IMR-90 (cell line): ENCODE measurements around the gene RPS6KA4. TPM values are rescaled to one million over a fixed set of nuclear protein-coding genes. Genes with fewer than 3 reads are reported as not detected.

ENCODE experiments used
- ATAC-seq: fragments of 200-7000 bp; cut with Tn5 transposase; 2 replicates; pipeline ENCODE4 v1.9.1; 2020; ENCODE audit warnings: low read depth, mild to moderate bottlenecking, moderate library complexity
- BruUV-seq: library from RNA; stranded (reverse); fragments of 400-500 nt; replicated peaks from 2 replicates; lab custom pipeline; 2021; lab: Mats Ljungman, UMichigan
- CTCF ChIA-PET: fragments of 300-600 bp; formaldehyde crosslinking; extraction: SDS; loops from one replicate; lab custom pipeline; 2021; ENCODE audit warnings: antibody characterized with exemption; lab: Yijun Ruan, JAX
- POLR2A ChIA-PET: fragments of 300-600 bp; sonication (Branson Sonifier 250); formaldehyde crosslinking; loops from one replicate; lab custom pipeline; 2022; ENCODE audit warnings: antibody characterized with exemption; ENCODE audit not compliant: unreplicated experiment; lab: Charles Lee
- DNase-seq: peaks from one replicate; pipeline ENCODE4 v3.0.0; 2013
- H2AFZ ChIP-seq: replicated peaks from 2 replicates; pipeline ENCODE3; 2013; ENCODE audit warnings: low read length, mild to moderate bottlenecking; ENCODE audit not compliant: poor library complexity
- H2AK5ac ChIP-seq: 2 replicates; pipeline ENCODE4 v1.6.1; 2013; ENCODE audit warnings: low read depth, low read length, inconsistent platforms
- H2AK9ac ChIP-seq: replicated peaks from 2 replicates; pipeline ENCODE3; 2013; ENCODE audit warnings: mild to moderate bottlenecking, low read depth, low read length, moderate library complexity; ENCODE audit not compliant: poor library complexity
- H2BK120ac ChIP-seq: 2 replicates; pipeline ENCODE4 v1.6.1; 2013; ENCODE audit warnings: low read depth, low read length, inconsistent platforms
- H2BK15ac ChIP-seq: 3 replicates; pipeline ENCODE4 v1.6.1; 2013; ENCODE audit warnings: low read depth, low read length, inconsistent platforms
- H2BK20ac ChIP-seq: 2 replicates; pipeline ENCODE4 v1.6.1; 2013; ENCODE audit warnings: low read depth, mild to moderate bottlenecking, inconsistent platforms, low read length, moderate library complexity
- H2BK5ac ChIP-seq: 2 replicates; pipeline ENCODE4 v1.6.1; 2013; ENCODE audit warnings: mild to moderate bottlenecking, low read depth, low read length, inconsistent platforms; ENCODE audit not compliant: poor library complexity, severe bottlenecking
- H3K14ac ChIP-seq: replicated peaks from 2 replicates; pipeline ENCODE4 v1.6.1; 2013; ENCODE audit warnings: low read depth, low read length, inconsistent platforms
- H3K18ac ChIP-seq: 2 replicates; pipeline ENCODE4 v1.6.1; 2013; ENCODE audit warnings: low read depth, low read length, control low read depth
- H3K23ac ChIP-seq: 2 replicates; pipeline ENCODE4 v1.6.1; 2013; ENCODE audit warnings: low read depth, low read length, inconsistent platforms
- H3K27ac ChIP-seq: 2 replicates; pipeline ENCODE4 v1.5.1; 2013; ENCODE audit warnings: mild to moderate bottlenecking, control low read depth, low read length; ENCODE audit not compliant: insufficient read depth
- H3K27me3 ChIP-seq: 2 replicates; pipeline ENCODE4 v1.6.1; 2013; ENCODE audit warnings: low read length; ENCODE audit not compliant: control insufficient read depth, insufficient read depth
- H3K36me3 ChIP-seq: 2 replicates; pipeline ENCODE4 v1.6.1; 2013; ENCODE audit warnings: low read length, mixed read lengths; ENCODE audit not compliant: control insufficient read depth, insufficient read depth
- H3K4ac ChIP-seq: 2 replicates; pipeline ENCODE4 v1.6.1; 2013; ENCODE audit warnings: low read depth, low read length, inconsistent platforms
- H3K4me1 ChIP-seq: 2 replicates; pipeline ENCODE4 v1.6.1; 2013; ENCODE audit warnings: low read length, mixed read lengths; ENCODE audit not compliant: control insufficient read depth, insufficient read depth
- H3K4me2 ChIP-seq: 2 replicates; pipeline ENCODE4 v1.6.1; 2013; ENCODE audit warnings: low read depth, mild to moderate bottlenecking, control low read depth, low read length, moderate library complexity
- H3K4me3 ChIP-seq: 2 replicates; pipeline ENCODE4 v1.5.1; 2013; ENCODE audit warnings: low read depth, mild to moderate bottlenecking, control low read depth, low read length, moderate library complexity; ENCODE audit not compliant: insufficient read depth
- H3K56ac ChIP-seq: 2 replicates; pipeline ENCODE4 v1.6.1; 2013; ENCODE audit warnings: low read length, inconsistent platforms; ENCODE audit not compliant: insufficient read depth; ENCODE audit errors: extremely low read depth
- H3K79me1 ChIP-seq, 2 experiments: 2 replicates each; pipeline ENCODE4 v1.6.1; 2013; ENCODE audit warnings: low read length in 2 of 2, inconsistent platforms in 1 of 2, low read depth in 1 of 2
- H3K9ac ChIP-seq: 2 replicates; pipeline ENCODE4 v1.6.1; 2013; ENCODE audit warnings: low read depth, low read length, control low read depth
- H3K9me1 ChIP-seq: 2 replicates; pipeline ENCODE4 v1.6.1; 2013; ENCODE audit warnings: low read length, inconsistent platforms; ENCODE audit not compliant: insufficient read depth
- H3K9me3 ChIP-seq: 2 replicates; pipeline ENCODE4 v1.6.1; 2013; ENCODE audit warnings: low read length; ENCODE audit not compliant: control insufficient read depth, insufficient read depth
- H4K20me1 ChIP-seq: 2 replicates; pipeline ENCODE4 v1.6.1; 2013; ENCODE audit warnings: low read length, inconsistent platforms; ENCODE audit not compliant: insufficient read depth
- H4K5ac ChIP-seq: 2 replicates; pipeline ENCODE4 v1.6.1; 2013; ENCODE audit warnings: mild to moderate bottlenecking, low read depth, low read length, control low read depth
- H4K8ac ChIP-seq, 2 experiments: 2 replicates each; pipeline ENCODE4 v1.6.1; 2013; ENCODE audit warnings: low read depth in 2 of 2, low read length in 2 of 2, control low read depth in 1 of 2, inconsistent platforms in 1 of 2
- H4K91ac ChIP-seq: 2 replicates; pipeline ENCODE4 v1.6.1; 2013; ENCODE audit warnings: low read depth, low read length, inconsistent platforms; ENCODE audit not compliant: insufficient read depth
- BHLHE40 ChIP-seq: fragments of 150-350 bp; IDR thresholded peaks from 2 replicates; pipeline ENCODE4 v1.6.1; 2016; ENCODE audit warnings: mild to moderate bottlenecking, low read depth, low read length
- FOS ChIP-seq: fragments of 150-350 bp; IDR thresholded peaks from 2 replicates; pipeline ENCODE4 v1.6.1; 2016; ENCODE audit warnings: low read depth, low read length
- RAD21 ChIP-seq: IDR thresholded peaks from 2 replicates; pipeline ENCODE4 v1.6.1; 2012; ENCODE audit warnings: low read length, improper control_type of control experiment
- RFX5 ChIP-seq: IDR thresholded peaks from 2 replicates; pipeline ENCODE4 v1.8.0; 2012; ENCODE audit warnings: low read depth, mild to moderate bottlenecking, low read length, moderate library complexity
- WGBS, 2 experiments: methylation state at CpG; one replicate each; pipeline versions ENCODE4 v1.1.5 to v1.1.7; 2013; ENCODE audit warnings: missing lambda C conversion rate in 2 of 2; ENCODE audit not compliant: insufficient read length in 1 of 2; ENCODE audit errors: extremely low coverage in 2 of 2; 5-methylcytosine and 5-hydroxymethylcytosine counted together
- dilution Hi-C: fragments of 300-500 bp; cut with HindIII; formaldehyde crosslinking; loops from one replicate; pipeline ENCODE4 v1.14.3; 2018; ENCODE audit warnings: low sequenced_read_pairs; ENCODE audit not compliant: unreplicated experiment
- in situ Hi-C: fragments of 300-500 bp; cut with MboI; formaldehyde crosslinking; loops from 3 replicates; pipeline ENCODE4 v1.14.3; 2019; ENCODE audit warnings: low sequenced_read_pairs, inconsistent platforms, mixed read lengths
- intact Hi-C: fragments of 100-400 bp; cut with micrococcal nuclease; formaldehyde crosslinking; loops from 2 replicates; pipeline ENCODE4 v1.10.0; 2022
- polyA plus RNA-seq, 3 experiments: library from polyadenylated mRNA; depleted of rRNA; stranded (reverse); fragments of >200 nt; gene quantifications; 2 replicates each; pipeline ENCODE4 v1.2.3, GENCODE V29; 2012; ENCODE audit warnings: low replicate concordance in 1 of 3
- total RNA-seq: library from RNA; depleted of rRNA; stranded (reverse); fragments of >200 nt; gene quantifications from 2 replicates; pipeline ENCODE4 v1.2.3, GENCODE V29; 2012

Gene RPS6KA4
- total and polyA plus RNA-seq, 2 of the 4 experiments (the other 2 are of a cell fraction), result 38.8 to 52.9 TPM

DNA sequence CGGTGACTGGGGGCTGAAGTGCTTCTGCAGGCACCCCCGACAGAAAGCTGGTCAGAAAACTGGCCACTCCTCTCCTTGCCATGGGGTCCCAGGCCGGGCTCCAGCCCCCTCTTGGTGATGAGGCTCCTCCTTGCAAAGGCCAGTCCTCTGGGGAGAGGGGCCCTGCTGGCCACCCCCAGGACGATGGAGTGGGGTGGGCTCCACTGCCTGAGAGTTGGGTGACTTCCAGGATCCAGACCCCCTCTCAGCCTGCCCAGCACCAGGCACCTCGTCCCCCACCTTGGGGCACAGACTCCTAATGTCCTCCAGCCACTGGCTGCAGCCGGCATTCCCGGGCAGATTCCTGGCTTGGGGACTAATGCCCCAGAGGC lies 441 bp upstream of the RPS6KA4 start:
- BruUV-seq, result no TSS peak

More for the DNA sequence above, 441 bp upstream of the RPS6KA4 start:
- Histone ChIP-seq H2BK20ac (peak overlapping the region; percentile 49), H3K14ac (peak overlapping the region; percentile 97), H2AFZ (peak overlapping the region; percentile 96), H3K18ac (peak overlapping the region; percentile 42), H4K91ac (peak overlapping the region; percentile 98), H3K4ac (peak overlapping the region; percentile 99), H4K5ac (peak overlapping the region; percentile 70), H2BK15ac (peak overlapping the region; percentile 98; the same call in 2 of the 3 replicates), H3K4me3 (peak overlapping the region; percentile 98), H3K4me1 (peaks cover 27% of the 10 kb centered on the region), H3K27me3 (no peaks in the 10 kb centered on the region), H3K9ac (peak overlapping the region; percentile 79), H3K23ac (peak overlapping the region; percentile 90), H4K20me1 (no peaks in the 10 kb centered on the region), H3K56ac (peak overlapping the region; percentile 75), H3K9me1 (peaks cover 18% of the 10 kb centered on the region), H3K4me2 (peak overlapping the region; percentile 82), H2AK5ac (peak overlapping the region; percentile 99), H3K36me3 (peaks cover 20% of the 10 kb centered on the region), H3K27ac (peak overlapping the region; percentile 91), H2AK9ac (peak overlapping the region; percentile 99), H3K79me1 (peaks cover 6 to 57% of the 10 kb centered on the region in 2 experiments), H2BK120ac (peak overlapping the region; percentile 93), H4K8ac (peak overlapping the region; percentile 94 to 97), H3K9me3 (no peaks in the 10 kb centered on the region), H2BK5ac (peak overlapping the region; percentile 92)
- CTCF ChIA-PET, result no interaction called here
- dilution Hi-C loops (no loop called here), in situ Hi-C loops (no loop called here), intact Hi-C loops (loop anchor here (5.0 kb wide), 1 partner anchor 294 kb away; no protein-coding TSS in a partner anchor)
- ATAC-seq (no peak), DNase-seq (no peak)
- WGBS, 2 experiments, result no CpG with 5 or more reads among the region's 7 CpGs
- POLR2A ChIA-PET, result no interaction called here
- no peak for TF ChIP-seq RAD21
- TF ChIP-seq RFX5, result no peak
- no peak for TF ChIP-seq FOS
- TF ChIP-seq BHLHE40, result no peak
